ENCODE results near the gene HEXB.
"Not testable (repeated sequence)": the region's sequence is repeated elsewhere in the genome, so short reads cannot be mapped to it uniquely, and the experiment has no call there.

HEXB gene

DNA sequence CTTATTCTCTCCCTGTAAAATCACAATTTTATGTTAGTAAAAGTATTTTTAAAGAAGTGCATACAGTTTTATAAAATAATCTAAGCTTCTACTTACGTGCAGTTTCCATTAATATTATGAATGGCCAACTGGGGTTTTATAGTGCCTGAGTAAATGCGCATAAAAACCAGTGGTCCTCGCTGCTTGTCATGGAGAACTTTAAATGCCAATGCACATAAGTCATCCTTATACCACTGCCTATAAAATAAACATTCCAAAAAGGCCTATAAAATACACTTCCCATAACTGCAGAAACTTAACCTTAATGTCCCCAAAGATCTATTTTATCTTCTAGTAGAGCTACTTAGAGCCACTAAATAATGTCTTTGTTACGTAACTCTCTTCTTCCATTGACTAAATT lies 53.4 kb downstream of the HEXB start:
- DNase-seq (ENCODE audit: low spot score), result no peak

DNA sequence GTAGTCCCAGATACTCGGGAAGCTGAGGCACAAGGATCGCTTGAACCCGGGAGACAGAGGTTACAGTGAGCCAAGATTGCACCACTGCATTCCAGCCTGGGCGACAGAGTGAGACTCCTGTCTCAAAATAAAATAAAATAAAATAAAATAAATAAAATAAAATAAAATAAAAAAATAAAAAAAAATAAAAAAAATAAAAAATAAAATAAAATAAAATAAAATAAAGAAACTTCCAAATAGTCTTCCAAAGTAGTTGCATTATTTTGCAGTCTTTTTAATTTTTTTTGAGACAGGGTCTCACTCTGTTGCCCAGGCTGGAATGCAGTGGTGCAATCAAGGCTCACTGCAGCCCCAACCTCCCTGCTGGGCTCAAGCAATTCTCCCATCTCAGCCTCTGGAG lies 63.7 kb downstream of the HEXB start:
- DNase-seq (ENCODE audit: low spot score), result not testable (repeated sequence)

DNA sequence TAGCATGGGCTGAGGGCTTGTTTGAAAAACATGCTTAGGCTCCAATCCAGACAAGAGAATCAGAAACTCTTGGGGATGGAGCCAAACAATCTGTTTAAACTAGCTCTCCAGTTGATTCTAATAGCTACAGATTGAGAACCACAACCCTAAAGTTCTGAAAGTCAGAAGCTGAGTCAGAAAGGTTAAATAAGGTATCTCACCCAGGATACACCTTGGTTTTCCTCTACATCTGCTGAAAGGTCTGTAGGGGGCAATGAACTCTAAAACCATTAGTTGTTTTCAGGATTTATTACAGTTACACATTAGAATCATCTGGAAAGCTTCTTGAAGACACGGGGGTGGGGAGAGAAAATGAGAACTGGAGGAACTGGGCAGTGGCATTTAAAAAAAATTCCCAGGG lies 76.2 kb downstream of the HEXB start:
- DNase-seq (ENCODE audit: low spot score), result no peak

DNA sequence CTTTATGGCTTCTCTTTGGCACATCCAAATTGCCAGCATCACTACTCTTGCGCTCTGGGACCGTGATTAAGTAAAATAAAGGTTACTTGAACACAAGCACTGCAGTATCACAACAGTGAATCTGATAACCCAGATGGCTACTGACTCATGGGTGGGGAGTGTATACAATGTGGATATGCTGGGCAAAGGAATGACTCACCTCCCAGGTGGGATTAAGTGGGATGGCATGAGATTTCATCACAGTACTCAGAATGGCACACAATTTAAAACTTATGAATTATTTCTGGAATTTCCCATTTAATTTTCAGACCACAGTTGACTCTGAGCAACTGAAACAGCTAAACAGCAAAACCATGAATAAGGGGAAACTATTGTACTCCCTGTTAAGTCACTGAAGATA lies 77.6 kb downstream of the HEXB start:
- no peak for DNase-seq (ENCODE audit: low spot score)

DNA sequence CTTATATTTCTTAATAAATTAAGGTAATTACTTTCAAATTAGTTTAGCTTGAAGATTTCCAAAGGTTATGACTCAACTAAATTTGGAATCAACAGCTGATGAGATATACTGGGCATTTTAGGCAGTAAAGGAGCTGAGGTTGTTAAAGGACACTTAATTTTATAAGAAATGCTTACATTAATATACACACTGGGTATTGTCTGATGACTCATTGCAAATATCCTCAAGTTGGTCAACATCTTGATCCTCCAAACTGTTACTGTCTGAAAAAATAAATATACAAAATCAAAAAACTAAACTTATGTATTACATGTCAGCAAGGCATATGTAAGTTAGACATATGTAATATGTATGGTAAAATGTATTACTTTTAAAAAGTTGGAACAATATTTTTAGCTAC lies 78.5 kb downstream of the HEXB start:
- DNase-seq (ENCODE audit: low spot score), result no peak

DNA sequence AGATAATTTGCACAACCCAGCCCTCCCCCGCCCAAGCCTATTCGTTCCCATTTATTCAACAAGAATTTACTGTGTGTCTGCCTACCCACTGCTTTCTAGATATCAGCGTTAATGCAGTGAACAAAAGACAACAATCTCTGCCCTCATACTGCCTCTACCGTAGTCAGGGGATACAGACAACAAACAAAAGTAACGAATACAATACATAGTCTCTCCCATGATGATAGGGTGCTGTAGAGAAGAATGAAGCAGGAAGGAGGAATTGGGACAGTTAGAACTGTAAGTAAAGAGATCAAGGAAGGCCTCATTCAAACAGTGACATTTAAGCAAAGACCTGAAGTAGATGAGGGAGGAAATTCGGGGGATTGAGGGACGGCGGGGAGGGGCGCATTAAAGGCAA lies 80.2 kb downstream of the HEXB start:
- no peak for DNase-seq (ENCODE audit: low spot score)

DNA sequence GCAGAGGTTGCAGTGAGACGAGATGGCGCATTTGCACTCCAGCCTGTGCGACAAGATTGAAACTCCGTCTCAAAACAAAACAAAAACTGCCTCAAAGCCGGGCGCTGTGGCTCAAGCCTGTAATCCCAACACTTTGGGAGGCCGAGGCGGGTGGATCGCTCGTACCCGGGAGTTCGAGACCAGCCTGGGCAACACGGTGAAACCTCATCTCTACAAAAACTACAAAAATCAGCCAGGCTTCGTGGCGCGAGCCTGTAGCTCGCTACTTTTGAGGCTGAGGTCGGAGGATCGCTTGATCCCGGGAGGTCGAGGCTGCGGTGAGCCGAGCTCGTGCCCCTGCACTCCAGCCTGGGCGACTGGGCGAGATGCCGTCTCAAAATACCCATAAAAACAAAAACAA lies 80.9 kb downstream of the HEXB start:
- no peak for DNase-seq (ENCODE audit: low spot score)

DNA sequence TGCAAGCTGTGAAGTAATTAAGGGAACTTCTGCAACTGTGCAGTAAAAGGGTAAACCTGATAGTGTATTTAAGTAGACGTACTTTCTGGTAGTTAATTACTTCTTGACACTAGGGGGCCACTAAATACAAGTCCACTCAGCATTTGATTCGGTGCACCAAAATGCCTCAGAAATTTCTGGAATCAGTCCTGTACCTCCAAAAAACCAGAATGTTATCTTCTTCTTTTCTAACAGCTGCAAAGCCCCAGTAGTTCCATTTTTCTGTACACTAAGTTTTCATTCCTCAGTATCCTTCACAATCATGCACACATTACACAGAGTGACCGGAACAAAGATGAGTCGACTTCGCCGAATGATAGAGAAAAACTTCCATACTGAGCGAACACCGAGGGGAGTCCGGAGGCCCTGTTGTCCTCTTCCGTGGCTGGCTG lies 81.4 kb downstream of the HEXB start:
- DNase-seq (ENCODE audit: low spot score), result peak; percentile 79

DNA sequence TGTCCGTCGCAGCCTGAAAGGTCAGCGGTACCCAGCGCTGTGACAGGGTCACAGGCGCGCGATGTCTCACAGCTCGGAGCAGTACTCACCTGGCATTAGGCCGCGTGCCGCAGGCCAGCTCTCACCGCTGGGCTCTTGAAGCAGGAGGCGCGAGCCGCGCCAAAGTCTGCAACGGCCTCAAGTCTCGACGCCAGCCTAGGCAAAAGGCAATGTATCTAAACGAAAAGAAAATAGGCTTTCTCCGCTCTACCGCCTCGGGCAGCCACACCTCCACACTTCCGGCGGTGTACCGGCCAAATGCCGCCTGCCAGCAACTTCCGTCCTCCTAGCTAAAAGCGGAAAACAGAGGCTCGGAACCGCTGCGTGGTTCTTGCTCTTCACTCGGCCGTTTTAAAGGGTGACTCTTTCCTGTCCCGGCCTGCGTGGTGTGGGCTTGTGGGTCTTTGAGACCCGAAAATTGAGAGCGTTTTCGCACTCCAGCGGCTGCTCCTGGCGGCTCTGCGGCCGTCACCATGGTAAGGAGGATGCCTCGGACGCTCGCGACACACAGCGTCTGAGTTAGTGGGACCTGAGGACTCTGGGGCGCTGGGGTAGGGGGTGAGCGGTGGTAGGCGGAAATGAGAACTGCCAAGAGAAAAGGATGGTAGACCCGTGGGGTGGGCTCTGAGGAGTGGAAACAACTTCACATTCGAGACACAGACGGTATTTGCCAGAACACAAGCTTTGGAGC lies 82.0 kb downstream of the HEXB start, which contains the start of the genes GFM2 and NSA2:
Gene GFM2 (minus strand): TSS at position 269 of the 730 bp plus-strand sequence. CDS start 3,375 bp downstream, outside the sequence.
Gene NSA2 (plus strand): TSS at position 401 of the 730 bp plus-strand sequence. CDS start 112 bp downstream, at position 513.
- DNase-seq (ENCODE audit: low spot score), result peak; percentile 95

DNA sequence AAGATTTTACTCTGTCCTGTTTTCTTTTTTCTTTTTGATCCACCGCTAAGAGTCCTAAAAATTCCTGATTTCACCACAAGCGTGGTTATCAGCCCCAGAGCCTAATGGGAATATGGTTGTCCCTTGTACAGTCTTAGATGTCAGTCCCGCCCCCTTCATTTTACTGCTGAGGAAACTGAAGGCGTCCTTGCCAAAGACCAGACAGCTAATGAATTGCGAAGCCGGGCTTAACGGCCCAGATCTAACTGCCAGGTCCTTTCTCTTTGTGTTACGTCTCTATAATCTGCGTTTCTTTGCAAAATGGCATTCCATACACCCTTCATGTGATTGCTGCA lies 82.5 kb downstream of the HEXB start:
- DNase-seq (ENCODE audit: low spot score), result no peak

All from pons (tissue), 1 donor.